OCI-LY7 (cell line): ENCODE data around the gene MAP3K15. TPM values are rescaled to one million over a fixed set of nuclear protein-coding genes. Genes with fewer than 3 reads are reported as not detected.

Experiments used
- BruUV-seq: library from RNA; stranded (reverse); fragments of 400-500 nt; replicated peaks from 2 replicates; lab custom pipeline; 2021; lab: Mats Ljungman, UMichigan
- CTCF ChIA-PET: fragments of 300-600 bp; sonication (Branson Sonifier 250); formaldehyde crosslinking; loops from one replicate; lab custom pipeline; 2022; ENCODE audit warnings: antibody characterized with exemption; ENCODE audit not compliant: unreplicated experiment; lab: Charles Lee
- POLR2A ChIA-PET: fragments of 300-600 bp; sonication (Branson Sonifier 250); formaldehyde crosslinking; loops from one replicate; lab custom pipeline; 2022; ENCODE audit warnings: antibody characterized with exemption; lab: Charles Lee
- DNase-seq: peaks from one replicate; pipeline ENCODE4 v3.0.0-alpha.2; 2015; ENCODE audit warnings: low spot score
- H2AFZ ChIP-seq: fragments of 200-600 bp; sonication (generic), shearing (Covaris generic); 2 replicates; pipeline ENCODE4 v1.6.1; 2014; ENCODE audit warnings: mild to moderate bottlenecking, antibody characterized with exemption, low read length, moderate library complexity
- H3K27ac ChIP-seq: fragments of 200-600 bp; sonication (generic); 2 replicates; pipeline ENCODE4 v1.5.1; 2014; ENCODE audit warnings: mixed run types, low read depth, mild to moderate bottlenecking, moderate library complexity, low read length, inconsistent platforms; ENCODE audit not compliant: poor library complexity, severe bottlenecking
- H3K36me3 ChIP-seq: fragments of 200-600 bp; sonication (generic); 2 replicates; pipeline ENCODE4 v1.6.1; 2014; ENCODE audit warnings: mild to moderate bottlenecking, antibody characterized with exemption, low read length, moderate library complexity, mixed read lengths; ENCODE audit not compliant: insufficient read depth
- H3K4me1 ChIP-seq: fragments of 200-600 bp; sonication (generic); 2 replicates; pipeline ENCODE4 v1.5.1; 2014; ENCODE audit warnings: mild to moderate bottlenecking, low read length; ENCODE audit not compliant: insufficient read depth, poor library complexity, severe bottlenecking
- H3K4me2 ChIP-seq: fragments of 200-600 bp; sonication (generic); 2 replicates; pipeline ENCODE4 v1.6.1; 2014; ENCODE audit warnings: mild to moderate bottlenecking, low read length
- H3K4me3 ChIP-seq: fragments of 200-600 bp; sonication (generic); 2 replicates; pipeline ENCODE4 v1.5.1; 2014; ENCODE audit warnings: mild to moderate bottlenecking, low read depth, low read length; ENCODE audit not compliant: poor library complexity, severe bottlenecking
- H3K79me2 ChIP-seq: fragments of 200-600 bp; sonication (generic); 2 replicates; pipeline ENCODE4 v1.6.1; 2016; ENCODE audit warnings: low read depth, mild to moderate bottlenecking, low read length, moderate library complexity, mixed read lengths; ENCODE audit not compliant: insufficient read depth
- H3K9me2 ChIP-seq: fragments of 200-600 bp; sonication (generic); 2 replicates; pipeline ENCODE4 v1.6.1; 2016; ENCODE audit warnings: mild to moderate bottlenecking, low read length, mixed read lengths; ENCODE audit not compliant: insufficient read depth
- H3K9me3 ChIP-seq: fragments of 200-600 bp; sonication (generic); 2 replicates; pipeline ENCODE4 v1.6.1; 2014; ENCODE audit warnings: mild to moderate bottlenecking, mixed run types, low read length, mixed read lengths
- H4K20me1 ChIP-seq: fragments of 200-600 bp; sonication (generic); 2 replicates; pipeline ENCODE4 v1.6.1; 2014; ENCODE audit warnings: mild to moderate bottlenecking, antibody characterized with exemption, low read length, moderate library complexity, mixed read lengths; ENCODE audit not compliant: insufficient read depth
- CTCF ChIP-seq: fragments of 200-600 bp; sonication (generic); conservative IDR thresholded peaks from 2 replicates; pipeline ENCODE4 v1.5.1; 2014; ENCODE audit warnings: mild to moderate bottlenecking, antibody characterized with exemption, low read length, moderate library complexity, mixed read lengths
- EZH2phosphoT487 ChIP-seq: fragments of 200-600 bp; sonication (generic); IDR thresholded peaks from 2 replicates; pipeline ENCODE4 v1.6.1; 2018; ENCODE audit warnings: low read depth, borderline replicate concordance, mild to moderate bottlenecking, mixed run types, antibody characterized with exemption, low read length, moderate library complexity, mixed read lengths
- intact Hi-C: fragments of 100-400 bp; cut with micrococcal nuclease; formaldehyde crosslinking; loops from one replicate; pipeline ENCODE4 v1.10.0; 2022; ENCODE audit not compliant: unreplicated experiment
- total RNA-seq, 2 experiments: library from RNA; depleted of rRNA in 1 of 2; stranded (reverse); fragments of >200 nt in 1 of 2; shearing (Covaris generic) in 1 of 2; gene quantifications; 2 replicates each; pipeline ENCODE4 v1.2.3, GENCODE V29; 2014 to 2022

MAP3K15 gene
- total RNA-seq, 2 experiments from 2014 or later: not detected

GRCh38 chrX:19555236-19555635, 39.9 kb upstream of the MAP3K15 start:
- H3K79me2 ChIP-seq: no peaks in the 10 kb centered on the region
- TF ChIP-seq CTCF (no peak), EZH2phosphoT487 (no peak)
- no peaks in the 10 kb centered on the region for H3K36me3 ChIP-seq
- H3K4me3 ChIP-seq: no peak overlapping the region
- H3K4me2 ChIP-seq: no peak overlapping the region
- POLR2A ChIA-PET: interaction anchor here (0.5 to 0.8 kb wide), 2 partner anchors 21 to 432 kb away, joined by 3 to 4 read pairs; no protein-coding TSS in a partner anchor
- no peaks in the 10 kb centered on the region for H4K20me1 ChIP-seq
- intact Hi-C loops: no loop called here
- H3K4me1 ChIP-seq: no peaks in the 10 kb centered on the region
- no peak for DNase-seq
- no peaks in the 10 kb centered on the region for H3K9me3 ChIP-seq
- no TSS peak for BruUV-seq
- CTCF ChIA-PET: no interaction called here
- no peaks in the 10 kb centered on the region for H3K9me2 ChIP-seq
- H3K27ac ChIP-seq: no peak overlapping the region
- no peak overlapping the region for H2AFZ ChIP-seq

- H3K27ac ChIP-seq: no peak overlapping the region
- no peaks in the 10 kb centered on the region for H3K9me3 ChIP-seq
- intact Hi-C loops: no loop called here
- CTCF ChIA-PET: no interaction called here
- no peak overlapping the region for H3K4me2 ChIP-seq
- H2AFZ ChIP-seq: no peak overlapping the region
- H3K36me3 ChIP-seq: no peaks in the 10 kb centered on the region
- H3K4me3 ChIP-seq: no peak overlapping the region
- DNase-seq: no peak
- POLR2A ChIA-PET: interaction anchor here (0.8 kb wide), 1 partner anchor 21 kb away, joined by 3 read pairs; no protein-coding TSS in a partner anchor
- no peaks in the 10 kb centered on the region for H3K9me2 ChIP-seq
- H3K79me2 ChIP-seq: no peaks in the 10 kb centered on the region
- H4K20me1 ChIP-seq: no peaks in the 10 kb centered on the region
- no peaks in the 10 kb centered on the region for H3K4me1 ChIP-seq
- BruUV-seq: no TSS peak
- TF ChIP-seq CTCF (no peak), EZH2phosphoT487 (no peak)
These were observed 39.5 kb upstream of the MAP3K15 start for GRCh38 chrX:19554786-19555185.

GRCh38 chrX:19552793-19553192, 37.5 kb upstream of the MAP3K15 start:
- intact Hi-C loops: no loop called here
- H3K79me2 ChIP-seq: no peaks in the 10 kb centered on the region
- H3K9me3 ChIP-seq: no peaks in the 10 kb centered on the region
- H3K4me1 ChIP-seq: no peaks in the 10 kb centered on the region
- H2AFZ ChIP-seq: no peak overlapping the region
- H3K27ac ChIP-seq: no peak overlapping the region
- H3K36me3 ChIP-seq: peaks cover 11% of the 10 kb centered on the region; the same call in 1 of the 2 replicates
- H4K20me1 ChIP-seq: no peaks in the 10 kb centered on the region
- no TSS peak for BruUV-seq
- ChIA-PET POLR2A (no interaction called here), CTCF (no interaction called here)
- no peak for DNase-seq
- H3K4me2 ChIP-seq: no peak overlapping the region
- no peaks in the 10 kb centered on the region for H3K9me2 ChIP-seq
- H3K4me3 ChIP-seq: no peak overlapping the region
- TF ChIP-seq EZH2phosphoT487 (no peak), CTCF (no peak)
